ENCODE results near the gene GALNT18. TPM values are rescaled to one million over a fixed set of nuclear protein-coding genes. Genes with fewer than 3 reads are reported as not detected.
A peak's percentile ranks its signal among the peaks of the same experiment; 100 is the strongest.

Gene GALNT18
- total and polyA plus RNA-seq, 4 donors: 2.1 to 11.0 (median 3.8) TPM

DNA sequence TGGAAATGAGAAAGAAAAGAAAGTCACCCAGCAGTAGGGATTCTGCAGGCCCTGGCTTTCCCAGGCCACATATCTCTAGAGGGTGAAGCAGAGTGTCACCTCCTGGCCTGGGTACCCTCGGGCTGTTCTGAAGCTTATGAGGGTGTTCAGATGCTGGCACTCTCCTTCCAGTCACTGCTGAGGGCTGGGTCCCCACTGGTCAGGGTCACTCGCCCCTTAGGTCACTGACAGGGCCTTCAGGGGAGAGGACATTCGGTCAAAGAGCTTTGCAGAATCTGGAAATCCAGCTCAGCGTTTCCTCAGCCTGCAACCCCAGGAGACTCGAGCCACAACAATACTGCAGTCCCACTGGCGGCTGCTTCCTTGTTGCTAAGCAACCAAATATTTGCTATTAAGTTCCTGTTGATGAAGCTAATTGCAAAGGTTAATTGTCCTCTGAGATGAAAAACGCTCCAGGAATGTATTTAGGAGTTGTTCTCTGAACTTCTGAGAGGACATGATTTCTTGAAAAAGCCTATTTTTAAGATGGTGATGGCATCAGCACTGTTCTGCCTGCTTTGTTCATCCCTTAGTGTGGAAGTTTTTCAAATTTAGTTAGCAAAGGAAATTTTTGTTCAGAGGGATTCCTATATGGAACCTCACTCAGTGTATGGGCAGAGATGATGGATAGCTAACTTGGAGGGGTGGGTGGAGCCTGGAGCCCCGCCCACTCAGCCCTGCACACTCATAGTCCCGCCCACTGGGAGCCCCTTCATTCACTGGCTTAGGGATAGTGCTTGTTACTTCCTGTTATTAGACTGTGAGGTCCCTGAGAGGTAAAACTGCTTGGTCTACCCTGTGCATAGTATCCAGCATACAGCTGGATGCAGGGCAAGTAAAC, 378.0 kb downstream of the GALNT18 start:
- no peak overlapping the region for H3K4me3 ChIP-seq (ENCODE audit: low read depth in 1 of 3, low read length in 3 of 3)
- H3K27me3 ChIP-seq (ENCODE audit: control insufficient read depth in 4 of 4, insufficient read depth in 4 of 4, low read length in 3 of 4): peaks cover 0 to 4% (median 0%) of the 10 kb centered on the region in 4 donors
- TF ChIP-seq NR2F2 (IDR thresholded peaks at IDR 0.05): peak; percentile 90
- TF ChIP-seq CTCF (IDR thresholded peaks at IDR 0.05; ENCODE audit: low read depth, low read length, missing input control): no peak
- TF ChIP-seq GABPA (IDR thresholded peaks at IDR 0.05 in 1 of 2, conservative IDR thresholded peaks at IDR 0.05 in 1 of 2): no peak
- TF ChIP-seq ZBTB33 (IDR thresholded peaks at IDR 0.05): no peak
- TF ChIP-seq SP1 (IDR thresholded peaks at IDR 0.05): peak; percentile 45
- peak; percentile 62 to 69 for TF ChIP-seq RXRA (IDR thresholded peaks at IDR 0.05)
- no peak for TF ChIP-seq JUND (IDR thresholded peaks at IDR 0.05)
- WGBS: 44% methylated on average over 9 of the region's 9 CpGs
- H3K36me3 ChIP-seq (ENCODE audit: control insufficient read depth in 4 of 4, insufficient read depth in 3 of 4, low read depth in 1 of 4, low read length in 3 of 4): no peaks in the 10 kb centered on the region
- H3K9ac ChIP-seq (ENCODE audit: low read depth in 1 of 2, low read length in 2 of 2): no peak overlapping the region
- no peak for DNase-seq (ENCODE audit: low spot score)
- peak overlapping the region; percentile 51 to 56 for H3K27ac ChIP-seq (ENCODE audit: low read depth in 1 of 2, low read length in 2 of 2)
- H3K9me3 ChIP-seq (ENCODE audit: control insufficient read depth in 4 of 4, low read length in 3 of 4): no peaks in the 10 kb centered on the region
- H3K4me1 ChIP-seq (ENCODE audit: control insufficient read depth in 4 of 4, insufficient read depth in 4 of 4, low read length in 3 of 4): no peaks in the 10 kb centered on the region

GRCh38 chr11:11243209-11243589, 378.6 kb downstream of the GALNT18 start:
- Histone ChIP-seq H3K27ac (ENCODE audit: low read depth in 1 of 2, low read length in 2 of 2) (peak overlapping the region; percentile 51 to 56), H3K36me3 (ENCODE audit: control insufficient read depth in 4 of 4, insufficient read depth in 3 of 4, low read depth in 1 of 4, low read length in 3 of 4) (no peaks in the 10 kb centered on the region), H3K27me3 (ENCODE audit: control insufficient read depth in 4 of 4, insufficient read depth in 4 of 4, low read length in 3 of 4) (peaks cover 0 to 4% (median 0%) of the 10 kb centered on the region in 4 donors), H3K9ac (ENCODE audit: low read depth in 1 of 2, low read length in 2 of 2) (no peak overlapping the region), H3K9me3 (ENCODE audit: control insufficient read depth in 4 of 4, low read length in 3 of 4) (no peaks in the 10 kb centered on the region), H3K4me3 (ENCODE audit: low read depth in 1 of 3, low read length in 3 of 3) (no peak overlapping the region), H3K4me1 (ENCODE audit: control insufficient read depth in 4 of 4, insufficient read depth in 4 of 4, low read length in 3 of 4) (no peaks in the 10 kb centered on the region)
- DNase-seq (ENCODE audit: low spot score): no peak
- TF ChIP-seq RXRA (IDR thresholded peaks at IDR 0.05) (no peak), HNF4G (IDR thresholded peaks at IDR 0.05) (no peak), HNF4A (conservative IDR thresholded peaks at IDR 0.05) (no peak), SP1 (IDR thresholded peaks at IDR 0.05) (no peak), FOXA2 (IDR thresholded peaks at IDR 0.05) (no peak), TAF1 (conservative IDR thresholded peaks at IDR 0.05) (no peak), FOXA1 (IDR thresholded peaks at IDR 0.05) (no peak), CTCF (IDR thresholded peaks at IDR 0.05; ENCODE audit: low read depth, low read length, missing input control) (no peak), NR2F2 (IDR thresholded peaks at IDR 0.05) (no peak), RAD21 (IDR thresholded peaks at IDR 0.05) (no peak), EGR1 (IDR thresholded peaks at IDR 0.05; ENCODE audit: low read depth in 2 of 2) (no peak), ZBTB33 (IDR thresholded peaks at IDR 0.05) (no peak), GABPA (IDR thresholded peaks at IDR 0.05 in 1 of 2, conservative IDR thresholded peaks at IDR 0.05 in 1 of 2) (no peak), MAX (IDR thresholded peaks at IDR 0.05) (no peak), YY1 (IDR thresholded peaks at IDR 0.05) (no peak)
- TF ChIP-seq, protein P1, sequence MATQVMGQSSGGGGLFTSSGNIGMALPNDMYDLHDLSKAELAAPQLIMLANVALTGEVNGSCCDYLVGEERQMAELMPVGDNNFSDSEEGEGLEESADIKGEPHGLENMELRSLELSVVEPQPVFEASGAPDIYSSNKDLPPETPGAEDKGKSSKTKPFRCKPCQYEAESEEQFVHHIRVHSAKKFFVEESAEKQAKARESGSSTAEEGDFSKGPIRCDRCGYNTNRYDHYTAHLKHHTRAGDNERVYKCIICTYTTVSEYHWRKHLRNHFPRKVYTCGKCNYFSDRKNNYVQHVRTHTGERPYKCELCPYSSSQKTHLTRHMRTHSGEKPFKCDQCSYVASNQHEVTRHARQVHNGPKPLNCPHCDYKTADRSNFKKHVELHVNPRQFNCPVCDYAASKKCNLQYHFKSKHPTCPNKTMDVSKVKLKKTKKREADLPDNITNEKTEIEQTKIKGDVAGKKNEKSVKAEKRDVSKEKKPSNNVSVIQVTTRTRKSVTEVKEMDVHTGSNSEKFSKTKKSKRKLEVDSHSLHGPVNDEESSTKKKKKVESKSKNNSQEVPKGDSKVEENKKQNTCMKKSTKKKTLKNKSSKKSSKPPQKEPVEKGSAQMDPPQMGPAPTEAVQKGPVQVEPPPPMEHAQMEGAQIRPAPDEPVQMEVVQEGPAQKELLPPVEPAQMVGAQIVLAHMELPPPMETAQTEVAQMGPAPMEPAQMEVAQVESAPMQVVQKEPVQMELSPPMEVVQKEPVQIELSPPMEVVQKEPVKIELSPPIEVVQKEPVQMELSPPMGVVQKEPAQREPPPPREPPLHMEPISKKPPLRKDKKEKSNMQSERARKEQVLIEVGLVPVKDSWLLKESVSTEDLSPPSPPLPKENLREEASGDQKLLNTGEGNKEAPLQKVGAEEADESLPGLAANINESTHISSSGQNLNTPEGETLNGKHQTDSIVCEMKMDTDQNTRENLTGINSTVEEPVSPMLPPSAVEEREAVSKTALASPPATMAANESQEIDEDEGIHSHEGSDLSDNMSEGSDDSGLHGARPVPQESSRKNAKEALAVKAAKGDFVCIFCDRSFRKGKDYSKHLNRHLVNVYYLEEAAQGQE (IDR thresholded peaks at IDR 0.05): no peak
- TF ChIP-seq, protein P2, sequence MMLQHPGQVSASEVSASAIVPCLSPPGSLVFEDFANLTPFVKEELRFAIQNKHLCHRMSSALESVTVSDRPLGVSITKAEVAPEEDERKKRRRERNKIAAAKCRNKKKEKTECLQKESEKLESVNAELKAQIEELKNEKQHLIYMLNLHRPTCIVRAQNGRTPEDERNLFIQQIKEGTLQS (IDR thresholded peaks at IDR 0.05): no peak
- 84% methylated on average over 6 of the region's 6 CpGs for whole genome bisulfite sequencing

Data from liver (tissue), 9 donors.